HepG2 (cell line): Measurements from ENCODE around the gene TNFSF12. TPM values are rescaled to one million over a fixed set of nuclear protein-coding genes. Genes with fewer than 3 reads are reported as not detected.

ENCODE experiments used
- ATAC-seq: fragments of 200-7000 bp; cut with Tn5 transposase; 3 replicates; pipeline ENCODE4 v1.9.1; 2020; ENCODE audit warnings: mild to moderate bottlenecking, moderate library complexity
- BruUV-seq: library from RNA; stranded (reverse); fragments of 400-500 nt; replicated peaks from 2 replicates; lab custom pipeline; 2021; lab: Mats Ljungman, UMichigan
- CTCF ChIA-PET: fragments of 300-600 bp; formaldehyde crosslinking; extraction: SDS; loops from one replicate; lab custom pipeline; 2021; ENCODE audit warnings: low total read pairs, inconsistent platforms, low intra/inter-chr PET ratio; lab: Yijun Ruan, JAX
- POLR2A ChIA-PET: fragments of 350-600 bp; sonication (Branson Sonifier 250); formaldehyde crosslinking; loops from one replicate; lab custom pipeline; 2020; ENCODE audit warnings: antibody characterized with exemption, inconsistent platforms; lab: Yijun Ruan, JAX
- DNase-seq: peaks from one replicate; pipeline ENCODE4 v3.0.0-alpha.2; 2015; ENCODE audit warnings: low spot score
- FAIRE-seq: peaks from 3 replicates; lab custom pipeline; 2011; peaks lifted over from hg19 to GRCh38; lab: Jason Lieb, UNC
- H2AFZ ChIP-seq: one replicate; pipeline ENCODE4 v1.6.1; 2011; ENCODE audit warnings: low read length, inconsistent platforms
- H3K27ac ChIP-seq: fragments of 300-600 bp; 3 replicates; pipeline ENCODE4 v1.8.0; 2011; ENCODE audit warnings: mixed run types, mild to moderate bottlenecking, mixed read lengths, low read length, inconsistent platforms; ENCODE audit not compliant: insufficient read depth; ENCODE audit errors: extremely low read length
- H3K27me3 ChIP-seq, 2 experiments: fragments of 200-600 bp in 1 of 2; 2 replicates in 1 of 2; 3 replicates in 1 of 2; pipeline versions ENCODE4 v1.6.0 to v1.8.0; 2011; ENCODE audit warnings: low read length in 2 of 2, mild to moderate bottlenecking in 2 of 2, moderate library complexity in 2 of 2, inconsistent platforms in 1 of 2; ENCODE audit not compliant: insufficient read depth in 2 of 2, control insufficient read depth in 1 of 2
- H3K36me3 ChIP-seq, 2 experiments: fragments of 200-600 bp in 1 of 2; replicated peaks in 1 of 2; 2 replicates in 1 of 2; 3 replicates in 1 of 2; pipeline versions ENCODE4 v1.5.1 to v1.8.0; 2011; ENCODE audit warnings: low read length in 2 of 2, inconsistent platforms in 1 of 2; ENCODE audit not compliant: insufficient read depth in 2 of 2, control insufficient read depth in 1 of 2
- H3K4me1 ChIP-seq: 2 replicates; pipeline ENCODE4 v1.5.1; 2012; ENCODE audit warnings: low read length, inconsistent platforms; ENCODE audit not compliant: insufficient read depth
- H3K4me2 ChIP-seq: 2 replicates; pipeline ENCODE4 v1.6.0; 2011; ENCODE audit warnings: low read depth, low read length, inconsistent platforms
- H3K4me3 ChIP-seq, 3 experiments: fragments of 200-600 bp in 1 of 3; sonication (generic), shearing (Covaris generic) in 1 of 3; replicated peaks in 1 of 3; 2 replicates each; pipeline ENCODE4 v1.5.1; 2011 to 2016; ENCODE audit warnings: low read length in 3 of 3, inconsistent platforms in 2 of 3, low read depth in 2 of 3, mild to moderate bottlenecking in 2 of 3, control low read depth in 1 of 3, mixed read lengths in 1 of 3; ENCODE audit not compliant: insufficient read depth in 1 of 3
- H3K79me2 ChIP-seq: one replicate; pipeline ENCODE4 v1.6.1; 2011; ENCODE audit warnings: low read length, inconsistent platforms; ENCODE audit not compliant: insufficient read depth
- H3K9ac ChIP-seq: 2 replicates; pipeline ENCODE4 v1.6.0; 2011; ENCODE audit warnings: mild to moderate bottlenecking, low read depth, low read length, inconsistent platforms; ENCODE audit not compliant: insufficient read depth
- H3K9me3 ChIP-seq: 2 replicates; pipeline ENCODE4 v1.5.1; 2012; ENCODE audit warnings: mild to moderate bottlenecking, low read length
- H4K20me1 ChIP-seq: 2 replicates; pipeline ENCODE4 v1.6.0; 2011; ENCODE audit warnings: inconsistent platforms, mild to moderate bottlenecking, low read length, moderate library complexity; ENCODE audit not compliant: insufficient read depth
- ATM ChIP-seq: fragments of 450-650 bp; IDR thresholded peaks from 2 replicates; pipeline ENCODE4 v1.7.1; 2017; ENCODE audit warnings: mild to moderate bottlenecking, borderline replicate concordance
- CBX1 ChIP-seq: IDR thresholded peaks from one replicate; pipeline ENCODE4 v1.6.1; 2016; ENCODE audit warnings: antibody characterized with exemption, low read depth
- GATAD2A ChIP-seq: IDR thresholded peaks from 2 replicates; pipeline ENCODE4 v1.6.1; 2016
- KAT7 ChIP-seq: IDR thresholded peaks from 2 replicates; pipeline ENCODE4 v1.6.1; 2018; ENCODE audit warnings: borderline replicate concordance, missing compliant biosample characterization
- KDM5A ChIP-seq: fragments of 200-600 bp; sonication (generic); IDR thresholded peaks from 2 replicates; pipeline ENCODE4 v1.7.0; 2018; ENCODE audit warnings: antibody characterized with exemption, mild to moderate bottlenecking, low read length, borderline replicate concordance
- NKX3-1 ChIP-seq: sonication (generic); formaldehyde crosslinking; IDR thresholded peaks from 2 replicates; pipeline ENCODE4 v1.5.0; 2020; ENCODE audit warnings: missing genetic modification reagents
- RELA ChIP-seq: sonication (generic); formaldehyde crosslinking; IDR thresholded peaks from 2 replicates; pipeline ENCODE4 v1.4.0; 2020; ENCODE audit warnings: missing genetic modification reagents
- RFXAP ChIP-seq: sonication (generic); formaldehyde crosslinking; IDR thresholded peaks from 2 replicates; pipeline ENCODE4 v1.4.0; 2020; ENCODE audit warnings: missing genetic modification reagents, borderline replicate concordance
- SUZ12 ChIP-seq: fragments of 150-350 bp; IDR thresholded peaks from 2 replicates; pipeline ENCODE4 v1.6.1; 2014; ENCODE audit warnings: low read depth, low read length
- ZBTB1 ChIP-seq: sonication (generic); formaldehyde crosslinking; IDR thresholded peaks from 2 replicates; pipeline ENCODE4 v1.4.0; 2020; ENCODE audit warnings: missing genetic modification reagents, borderline replicate concordance
- ZBTB7B ChIP-seq: sonication (generic); formaldehyde crosslinking; IDR thresholded peaks from 2 replicates; pipeline ENCODE4 v1.4.0; 2020; ENCODE audit warnings: missing genetic modification reagents
- ZNF205 ChIP-seq: IDR thresholded peaks from 2 replicates; pipeline ENCODE4 v1.6.1; 2018; ENCODE audit warnings: missing biosample characterization, missing genetic modification reagents
- ZNF230 ChIP-seq: sonication (generic); formaldehyde crosslinking; IDR thresholded peaks from 2 replicates; pipeline ENCODE4 v1.4.0; 2020; ENCODE audit warnings: mild to moderate bottlenecking, missing genetic modification reagents
- ZNF652 ChIP-seq: IDR thresholded peaks from 2 replicates; pipeline ENCODE4 v1.6.1; 2016; ENCODE audit warnings: low read depth, borderline replicate concordance
- ZNF672 ChIP-seq: sonication (generic); formaldehyde crosslinking; IDR thresholded peaks from 2 replicates; pipeline ENCODE4 v1.8.1; 2022; ENCODE audit warnings: missing genetic modification reagents
- ZNF737 ChIP-seq: sonication (generic); formaldehyde crosslinking; IDR thresholded peaks from 2 replicates; pipeline ENCODE4 v1.5.0; 2020; ENCODE audit warnings: missing genetic modification reagents, mild to moderate bottlenecking, borderline replicate concordance
- ZNF772 ChIP-seq: sonication (generic); formaldehyde crosslinking; IDR thresholded peaks from 2 replicates; pipeline ENCODE4 v1.5.0; 2020; ENCODE audit warnings: mild to moderate bottlenecking, missing genetic modification reagents
- WGBS: methylation state at CpG from one replicate; pipeline ENCODE4 v1.1.6; 2017; ENCODE audit warnings: low lambda C conversion rate; 5-methylcytosine and 5-hydroxymethylcytosine counted together
- in situ Hi-C: cut with HindIII; loops from 2 replicates; pipeline ENCODE4 v1.10.0; 2017; ENCODE audit warnings: low pct_unique_long_range_greater_than_20kb; ENCODE audit not compliant: extremely low pct_ligation_motif_present
- intact Hi-C: fragments of 100-400 bp; cut with micrococcal nuclease; formaldehyde crosslinking; loops from one replicate; pipeline ENCODE4 v1.10.0; 2022; ENCODE audit not compliant: unreplicated experiment
- polyA plus RNA-seq, 8 experiments: library from polyadenylated mRNA; depleted of rRNA in 3 of 8; stranded (reverse) in 7 of 8; unstranded in 1 of 8; fragments of >200 nt; fragmentation: Illumina TruSeq in 4 of 8; extraction: Trizol in 4 of 8; gene quantifications; 2 replicates each; pipeline versions ENCODE4 v1.2.1 to v1.2.3, GENCODE V29; 2011 to 2016; ENCODE audit warnings: low read depth in 4 of 8, missing spikeins in 1 of 8, mixed read lengths in 1 of 8; ENCODE audit not compliant: insufficient read depth in 1 of 8
- total RNA-seq, 5 experiments: library from RNA; depleted of rRNA; stranded (reverse); fragments of >200 nt; fragmentation: Illumina TruSeq; extraction: Trizol; gene quantifications; 2 replicates each; pipeline ENCODE4 v1.2.3, GENCODE V29; 2016; ENCODE audit warnings: low read depth in 1 of 5
- TF ChIP-seq, protein P1 (sequence below): sonication (generic); formaldehyde crosslinking; conservative IDR thresholded peaks from 2 replicates; pipeline ENCODE4 v1.8.0; 2022; ENCODE audit warnings: mild to moderate bottlenecking, moderate library complexity, missing genetic modification reagents
- TF ChIP-seq, protein P2 (sequence below): sonication (generic); formaldehyde crosslinking; IDR thresholded peaks from 2 replicates; pipeline ENCODE4 v1.4.0; 2020; ENCODE audit warnings: missing genetic modification reagents

Gene TNFSF12
- total and polyA plus RNA-seq, 2 of the 13 experiments (the other 11 are each of a cell fraction or from before 2014, with no cell fraction given): 0.93 to 7.2 TPM

- H3K4me1 ChIP-seq: peaks cover 52% of the 10 kb centered on the region
- peaks cover 0 to 10% of the 10 kb centered on the region in 2 experiments; a peak in 4 of 5 replicates for H3K27me3 ChIP-seq
- no peak overlapping the region for H3K4me3 ChIP-seq
- ATAC-seq (peak; percentile 57), DNase-seq (no peak), FAIRE-seq (no peak)
- no peaks in the 10 kb centered on the region for H3K79me2 ChIP-seq
- no peak overlapping the region for H3K9ac ChIP-seq
- CTCF ChIA-PET: no interaction called here
- no peaks in the 10 kb centered on the region for H4K20me1 ChIP-seq
- no peak overlapping the region for H3K4me2 ChIP-seq
- POLR2A ChIA-PET: interaction anchor here (1.5 kb wide), 1 partner anchor 17 kb away, joined by 3 read pairs; the partner anchor contains the start of gene TNFSF13
- in situ Hi-C loops (no loop called here), intact Hi-C loops (no loop called here)
- H2AFZ ChIP-seq: no peak overlapping the region
- BruUV-seq: no TSS peak
- H3K36me3 ChIP-seq: no peaks in the 10 kb centered on the region
- WGBS: 40% methylated on average over 9 of the region's 9 CpGs
- H3K9me3 ChIP-seq: peaks cover 15% of the 10 kb centered on the region
- no peak overlapping the region for H3K27ac ChIP-seq
- TF ChIP-seq SUZ12 (no peak), ZNF772 (CRISPR knock-in tag) (no peak), ZNF652 (CRISPR knock-in tag) (peak; percentile 81), ZNF672 (no peak), ZBTB7B (CRISPR knock-in tag) (no peak), NKX3-1 (CRISPR knock-in tag) (no peak), RELA (CRISPR knock-in tag) (no peak), KAT7 (CRISPR knock-in tag) (no peak), GATAD2A (CRISPR knock-in tag) (0 out of 2 replicates have a peak, but pooled peaks have one; percentile 27), ZNF230 (no peak), ZNF737 (no peak), ZNF205 (CRISPR knock-in tag) (no peak), KDM5A (no peak), ZBTB1 (0 out of 2 replicates have a peak, but pooled peaks have one; percentile 49), ATM (no peak), CBX1 (no peak), RFXAP (CRISPR knock-in tag) (no peak)
- TF ChIP-seq, protein P1, sequence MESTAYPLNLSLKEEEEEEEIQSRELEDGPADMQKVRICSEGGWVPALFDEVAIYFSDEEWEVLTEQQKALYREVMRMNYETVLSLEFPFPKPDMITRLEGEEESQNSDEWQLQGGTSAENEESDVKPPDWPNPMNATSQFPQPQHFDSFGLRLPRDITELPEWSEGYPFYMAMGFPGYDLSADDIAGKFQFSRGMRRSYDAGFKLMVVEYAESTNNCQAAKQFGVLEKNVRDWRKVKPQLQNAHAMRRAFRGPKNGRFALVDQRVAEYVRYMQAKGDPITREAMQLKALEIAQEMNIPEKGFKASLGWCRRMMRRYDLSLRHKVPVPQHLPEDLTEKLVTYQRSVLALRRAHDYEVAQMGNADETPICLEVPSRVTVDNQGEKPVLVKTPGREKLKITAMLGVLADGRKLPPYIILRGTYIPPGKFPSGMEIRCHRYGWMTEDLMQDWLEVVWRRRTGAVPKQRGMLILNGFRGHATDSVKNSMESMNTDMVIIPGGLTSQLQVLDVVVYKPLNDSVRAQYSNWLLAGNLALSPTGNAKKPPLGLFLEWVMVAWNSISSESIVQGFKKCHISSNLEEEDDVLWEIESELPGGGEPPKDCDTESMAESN (CRISPR knock-in tag): no peak
- TF ChIP-seq, protein P2, sequence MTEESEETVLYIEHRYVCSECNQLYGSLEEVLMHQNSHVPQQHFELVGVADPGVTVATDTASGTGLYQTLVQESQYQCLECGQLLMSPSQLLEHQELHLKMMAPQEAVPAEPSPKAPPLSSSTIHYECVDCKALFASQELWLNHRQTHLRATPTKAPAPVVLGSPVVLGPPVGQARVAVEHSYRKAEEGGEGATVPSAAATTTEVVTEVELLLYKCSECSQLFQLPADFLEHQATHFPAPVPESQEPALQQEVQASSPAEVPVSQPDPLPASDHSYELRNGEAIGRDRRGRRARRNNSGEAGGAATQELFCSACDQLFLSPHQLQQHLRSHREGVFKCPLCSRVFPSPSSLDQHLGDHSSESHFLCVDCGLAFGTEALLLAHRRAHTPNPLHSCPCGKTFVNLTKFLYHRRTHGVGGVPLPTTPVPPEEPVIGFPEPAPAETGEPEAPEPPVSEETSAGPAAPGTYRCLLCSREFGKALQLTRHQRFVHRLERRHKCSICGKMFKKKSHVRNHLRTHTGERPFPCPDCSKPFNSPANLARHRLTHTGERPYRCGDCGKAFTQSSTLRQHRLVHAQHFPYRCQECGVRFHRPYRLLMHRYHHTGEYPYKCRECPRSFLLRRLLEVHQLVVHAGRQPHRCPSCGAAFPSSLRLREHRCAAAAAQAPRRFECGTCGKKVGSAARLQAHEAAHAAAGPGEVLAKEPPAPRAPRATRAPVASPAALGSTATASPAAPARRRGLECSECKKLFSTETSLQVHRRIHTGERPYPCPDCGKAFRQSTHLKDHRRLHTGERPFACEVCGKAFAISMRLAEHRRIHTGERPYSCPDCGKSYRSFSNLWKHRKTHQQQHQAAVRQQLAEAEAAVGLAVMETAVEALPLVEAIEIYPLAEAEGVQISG (CRISPR knock-in tag): no peak
Measured at GRCh38 chr17:7541074-7541621, 7.7 kb upstream of the TNFSF12 start.
